Type B pancreatic cell (in vitro differentiated cells): ENCODE results near the gene LGI4. TPM values are rescaled to one million over a fixed set of nuclear protein-coding genes. Genes with fewer than 3 reads are reported as not detected.
A peak's percentile ranks its signal among the peaks of the same experiment; 100 is the strongest.
"Not testable (repeated sequence)": the region's sequence is repeated elsewhere in the genome, so short reads cannot be mapped to it uniquely, and the experiment has no call there.

Experiments used
- DNase-seq: peaks from one replicate; pipeline ENCODE4 v3.0.0; 2021; ENCODE audit warnings: mixed read lengths; ENCODE audit not compliant: unreplicated experiment; ENCODE audit errors: extremely low spot score
- H3K27ac Mint-ChIP-seq: 2 replicates; pipeline ENCODE4 v1.8.0; 2021; ENCODE audit warnings: mild to moderate bottlenecking, mixed read lengths
- H3K27me3 Mint-ChIP-seq: 2 replicates; pipeline ENCODE4 v1.8.0; 2021; ENCODE audit warnings: mixed read lengths
- H3K36me3 Mint-ChIP-seq: 2 replicates; pipeline ENCODE4 v1.8.0; 2021; ENCODE audit warnings: mixed read lengths
- H3K4me1 Mint-ChIP-seq: one replicate; pipeline ENCODE4 v1.8.0; 2021; ENCODE audit warnings: mixed read lengths; ENCODE audit not compliant: unreplicated experiment
- H3K4me3 Mint-ChIP-seq: 2 replicates; pipeline ENCODE4 v1.8.0; 2021; ENCODE audit warnings: mild to moderate bottlenecking, mixed read lengths
- H3K9me3 Mint-ChIP-seq: 2 replicates; pipeline ENCODE4 v1.8.0; 2021; ENCODE audit warnings: mixed read lengths
- total RNA-seq: library from RNA; stranded (reverse); gene quantifications from 2 replicates; pipeline ENCODE4 v1.2.1, GENCODE V29; 2021; ENCODE audit warnings: low replicate concordance
- TF ChIP-seq, protein P1 (sequence below): fragments of 200-600 bp; sonication (generic); conservative IDR thresholded peaks from 2 replicates; pipeline ENCODE4 v1.5.0; 2021; ENCODE audit warnings: antibody characterized with exemption, mild to moderate bottlenecking

LGI4 gene
- total RNA-seq, 1 donor from 2014 or later, result 2.2 TPM

DNA sequence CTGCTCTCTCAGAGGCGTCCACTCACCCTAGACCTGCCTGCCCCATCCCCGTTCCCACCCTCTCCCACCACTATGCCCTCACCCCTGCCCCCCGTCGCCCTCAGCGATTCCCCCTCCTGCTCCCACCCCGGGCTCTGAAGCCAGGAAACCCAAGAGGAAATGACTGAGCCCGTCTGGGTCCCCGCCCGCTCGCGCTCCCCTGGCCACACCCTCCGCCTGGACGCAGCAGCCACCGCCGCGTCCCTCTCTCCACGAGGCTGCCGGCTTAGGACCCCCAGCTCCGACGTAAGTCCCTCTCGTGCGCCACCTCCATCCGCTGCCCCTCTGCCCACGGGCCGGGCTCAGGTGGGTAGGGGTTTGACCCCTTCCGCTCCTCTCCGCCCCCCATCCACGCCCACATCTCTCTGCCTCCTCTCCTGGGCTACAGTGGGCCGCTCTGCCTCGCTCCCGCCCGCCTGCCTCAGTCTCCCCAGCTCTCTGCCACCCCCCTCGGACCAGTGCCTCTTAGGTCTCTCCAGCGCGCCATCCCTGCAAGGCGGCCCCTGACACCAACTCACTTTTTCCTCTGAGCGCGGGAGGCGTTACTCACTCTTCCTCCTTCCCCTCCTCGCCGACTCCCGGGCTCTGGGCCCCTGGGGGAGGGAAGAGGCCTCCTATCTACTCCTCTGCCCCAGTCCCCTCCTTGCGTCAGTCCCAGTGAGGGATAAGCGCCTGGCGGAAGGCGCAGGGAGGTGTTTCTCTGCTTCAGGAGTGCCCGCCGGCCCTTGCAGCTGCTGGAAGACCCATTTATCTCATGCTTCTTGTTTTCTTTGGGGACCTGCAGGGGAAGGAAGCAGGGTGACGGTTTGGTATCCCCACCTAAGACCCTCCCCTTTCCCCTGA, 19.9 kb upstream of the LGI4 start, which contains the start of gene FXYD5:
Gene FXYD5 (plus strand): TSS at position 211 of the 882 bp plus-strand sequence. CDS start 816 bp downstream, outside the sequence.
- Mint-ChIP-seq H3K27ac (peak within 1 kb of the TSS; percentile 88), H3K36me3 (no peaks in the 10 kb centered on the region), H3K9me3 (no peaks in the 10 kb centered on the region), H3K4me3 (peak within 1 kb of the TSS; percentile 92), H3K4me1 (peaks cover 11% of the 10 kb centered on the region), H3K27me3 (peaks cover 89% of the 10 kb centered on the region)
- TF ChIP-seq, protein P1, sequence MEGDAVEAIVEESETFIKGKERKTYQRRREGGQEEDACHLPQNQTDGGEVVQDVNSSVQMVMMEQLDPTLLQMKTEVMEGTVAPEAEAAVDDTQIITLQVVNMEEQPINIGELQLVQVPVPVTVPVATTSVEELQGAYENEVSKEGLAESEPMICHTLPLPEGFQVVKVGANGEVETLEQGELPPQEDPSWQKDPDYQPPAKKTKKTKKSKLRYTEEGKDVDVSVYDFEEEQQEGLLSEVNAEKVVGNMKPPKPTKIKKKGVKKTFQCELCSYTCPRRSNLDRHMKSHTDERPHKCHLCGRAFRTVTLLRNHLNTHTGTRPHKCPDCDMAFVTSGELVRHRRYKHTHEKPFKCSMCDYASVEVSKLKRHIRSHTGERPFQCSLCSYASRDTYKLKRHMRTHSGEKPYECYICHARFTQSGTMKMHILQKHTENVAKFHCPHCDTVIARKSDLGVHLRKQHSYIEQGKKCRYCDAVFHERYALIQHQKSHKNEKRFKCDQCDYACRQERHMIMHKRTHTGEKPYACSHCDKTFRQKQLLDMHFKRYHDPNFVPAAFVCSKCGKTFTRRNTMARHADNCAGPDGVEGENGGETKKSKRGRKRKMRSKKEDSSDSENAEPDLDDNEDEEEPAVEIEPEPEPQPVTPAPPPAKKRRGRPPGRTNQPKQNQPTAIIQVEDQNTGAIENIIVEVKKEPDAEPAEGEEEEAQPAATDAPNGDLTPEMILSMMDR, result peak; percentile 44
- no peak for DNase-seq

DNA sequence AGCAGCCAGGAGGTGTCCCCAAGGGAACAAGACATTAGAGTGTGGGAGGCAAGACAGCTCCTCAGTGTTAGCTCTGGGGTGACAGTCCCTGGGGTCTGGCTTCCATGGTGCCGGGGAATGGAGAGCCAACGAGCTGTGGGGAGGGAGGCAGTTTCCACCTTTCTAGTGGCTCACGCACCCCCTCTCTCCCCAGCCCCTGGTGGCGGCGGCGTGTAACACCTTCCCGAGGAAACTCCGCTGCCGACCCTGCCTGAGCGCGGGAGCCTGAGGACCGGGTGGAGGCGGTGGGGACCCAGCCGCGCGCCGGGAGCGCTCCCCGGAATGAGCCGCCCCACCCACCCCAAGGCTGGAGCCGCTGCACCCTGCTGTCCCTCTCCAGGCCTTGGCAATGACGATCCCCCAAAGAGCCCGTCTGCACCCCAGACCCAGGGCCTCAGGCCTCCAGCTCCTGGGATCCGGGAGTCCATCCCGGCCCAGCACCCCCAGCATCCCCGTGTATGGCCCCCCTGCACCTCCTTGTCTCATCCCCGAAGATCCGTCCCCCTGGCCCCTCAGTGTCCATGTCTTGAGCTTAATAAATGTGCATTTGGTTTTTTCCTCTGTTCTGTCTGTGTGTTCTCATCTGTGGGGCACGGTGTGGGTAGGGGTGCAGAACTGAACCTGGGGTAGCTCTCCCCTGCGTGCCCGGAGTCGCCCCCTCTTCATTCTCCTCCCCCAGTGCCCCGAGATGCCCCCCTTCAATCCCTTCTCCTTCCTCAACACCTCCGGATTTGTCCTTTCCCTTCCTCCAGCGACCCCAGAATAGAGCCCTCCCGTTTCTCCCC, 19.1 kb upstream of the LGI4 start:
- Mint-ChIP-seq H3K36me3 (no peaks in the 10 kb centered on the region), H3K9me3 (no peaks in the 10 kb centered on the region), H3K4me1 (peaks cover 11% of the 10 kb centered on the region), H3K27ac (peak overlapping the region; percentile 88), H3K27me3 (peaks cover 89% of the 10 kb centered on the region), H3K4me3 (peak overlapping the region; percentile 92)
- DNase-seq, result no peak
- TF ChIP-seq, protein P1, result peak; percentile 79

- not testable (repeated sequence) for DNase-seq, H3K27ac Mint-ChIP-seq, H3K36me3 Mint-ChIP-seq, H3K9me3 Mint-ChIP-seq
- Mint-ChIP-seq H3K27me3 (peaks cover 82% of the 10 kb centered on the region), H3K4me3 (peak overlapping the region; percentile 64), H3K4me1 (peaks cover 11% of the 10 kb centered on the region)
These were observed 18.3 kb upstream of the LGI4 start for GRCh38 chr19:35153129-35153522.

GRCh38 chr19:35151273-35152065, 16.6 kb upstream of the LGI4 start:
- H3K27ac Mint-ChIP-seq, result no peak overlapping the region
- H3K4me1 Mint-ChIP-seq, result peaks cover 11% of the 10 kb centered on the region
- H3K27me3 Mint-ChIP-seq, result peaks cover 74% of the 10 kb centered on the region
- no peak overlapping the region for H3K4me3 Mint-ChIP-seq
- no peaks in the 10 kb centered on the region for H3K9me3 Mint-ChIP-seq
- DNase-seq, result no peak
- no peaks in the 10 kb centered on the region for H3K36me3 Mint-ChIP-seq
- TF ChIP-seq, protein P1, result no peak

GRCh38 chr19:35150445-35150844, 15.6 kb upstream of the LGI4 start:
- H3K27me3 Mint-ChIP-seq, result peaks cover 66% of the 10 kb centered on the region
- H3K9me3 Mint-ChIP-seq, result no peaks in the 10 kb centered on the region
- DNase-seq, result no peak
- H3K4me3 Mint-ChIP-seq, result peak overlapping the region; percentile 51
- H3K36me3 Mint-ChIP-seq, result no peaks in the 10 kb centered on the region
- H3K27ac Mint-ChIP-seq, result no peak overlapping the region
- peaks cover 11% of the 10 kb centered on the region for H3K4me1 Mint-ChIP-seq
- TF ChIP-seq, protein P1, result no peak
